Adrenal gland (tissue), 12 donors: Measurements from ENCODE around the gene ARVCF. TPM values are rescaled to one million over a fixed set of nuclear protein-coding genes. Genes with fewer than 3 reads are reported as not detected.

Experiments used
- DNase-seq, 7 donors: peaks; one replicate each; pipeline ENCODE4 v3.0.0-alpha.2; 2019 to 2020
- H3K27ac ChIP-seq, 5 donors: fragments of 200-600 bp; sonication (generic) in 4 of 5; 1 replicate in 3 of 5; 2 replicates in 2 of 5; pipeline versions ENCODE4 v1.5.1 to v1.8.0; 2016 to 2020; ENCODE audit warnings: mild to moderate bottlenecking in 1 of 5
- H3K27me3 ChIP-seq: fragments of 200-600 bp; 2 replicates; pipeline ENCODE4 v1.8.0; 2021
- H3K36me3 ChIP-seq, 2 donors: fragments of 200-600 bp; replicated peaks in 1 of 2; 1 replicate in 1 of 2; 2 replicates in 1 of 2; pipeline versions ENCODE4 v1.5.1 to v1.8.0; 2018 to 2022
- H3K4me1 ChIP-seq, 2 donors: fragments of 200-600 bp; replicated peaks in 1 of 2; 1 replicate in 1 of 2; 2 replicates in 1 of 2; pipeline versions ENCODE4 v1.5.1 to v1.8.0; 2018 to 2021
- H3K4me3 ChIP-seq, 4 donors: fragments of 200-600 bp; sonication (generic) in 3 of 4; one replicate each; pipeline ENCODE4 v1.5.1; 2016 to 2018
- H3K9me3 ChIP-seq, 3 donors: fragments of 200-600 bp; sonication (generic) in 1 of 3; replicated peaks in 1 of 3; 1 replicate in 2 of 3; 2 replicates in 1 of 3; pipeline versions ENCODE4 v1.5.1 to v1.8.0; 2016 to 2021
- CTCF ChIP-seq, 6 experiments: fragments of 450-650 bp in 4 of 6; fragments of 200-600 bp in 2 of 6; sonication (generic) in 1 of 6; IDR thresholded peaks; 1 replicate in 5 of 6; 2 replicates in 1 of 6; pipeline versions ENCODE4 v1.5.1 to v1.8.0; 2016 to 2021; ENCODE audit warnings: antibody characterized with exemption in 6 of 6, mild to moderate bottlenecking in 2 of 6, moderate library complexity in 1 of 6
- POLR2A ChIP-seq, 2 donors: fragments of 450-650 bp; IDR thresholded peaks; one replicate each; pipeline ENCODE4 v1.6.1; 2017; ENCODE audit warnings: antibody characterized with exemption in 2 of 2, mild to moderate bottlenecking in 2 of 2, moderate library complexity in 1 of 2
- WGBS, 4 donors: extraction: QIAGEN DNeasy Blood & Tissue Kit in 2 of 4; methylation state at CpG; one replicate each; pipeline versions ENCODE4 v1.1.5 to v1.1.7; 2013 to 2017; 5-methylcytosine and 5-hydroxymethylcytosine counted together
- intact Hi-C, 2 donors: fragments of 100-400 bp; cut with DNase I; formaldehyde crosslinking; loops; one replicate each; pipeline versions ENCODE4 v1.14.1 to v1.15.0; 2022 to 2023
- polyA plus RNA-seq, 3 donors: library from polyadenylated mRNA; stranded (reverse); fragments of 200-250 nt in 2 of 3; fragments of 350-450 nt in 1 of 3; fragmentation: Illumina TruSeq in 1 of 3; extraction: RNeasy Lipid Tissue Mini Kit (QIAGEN cat#74804) in 1 of 3; gene quantifications; one replicate each; pipeline ENCODE4 v1.2.3, GENCODE V29; 2013 to 2014
- total RNA-seq, 9 donors: library from RNA; depleted of rRNA in 4 of 9; stranded (reverse); fragments of >200 nt in 4 of 9; fragments of 120-200 nt in 1 of 9; fragmentation: NEBNext Ultra II Directional in 1 of 9; extraction: Animal tissue kit (Norgen Biotek cat#: 25700) in 1 of 9; gene quantifications; one replicate each; pipeline versions ENCODE4 v1.1.0 to v1.2.4, GENCODE V29; 2013 to 2023
- donor health status: healthy with polysubstance abuse.
- donor health status: Bipolar disorder and iron deficiency.
- donor health status: DM: yes; HTN: yes; CAD: no.
- donor health status: DM: no; HTN: no; CAD: no.
- donor health status: DM: no; HTN: no; CAD: no.
- donor health status: DM: yes; HTN: yes; CAD: no.

The ARVCF gene
- total and polyA plus RNA-seq, 12 donors: 1.2 to 74.8 (median 18.6) TPM

- WGBS, 4 donors: 74 to 85% (median 83%) methylated on average over 2 to 8 of the region's 8 CpGs
- intact Hi-C loops: no loop called here
- H3K27ac ChIP-seq: peak overlapping the region in 2 of 5 donors; percentile 26 to 53
Measured at GRCh38 chr22:19961868-19962245, 54.8 kb downstream of the ARVCF start.

GRCh38 chr22:19961201-19961580 lies 55.4 kb downstream of the ARVCF start:
- Histone ChIP-seq H3K4me3 (no peak overlapping the region), H3K4me1 (peaks cover 12 to 30% of the 10 kb centered on the region in 2 donors), H3K9me3 (no peaks in the 10 kb centered on the region), H3K27me3 (no peaks in the 10 kb centered on the region), H3K36me3 (peaks cover 0 to 18% of the 10 kb centered on the region in 2 donors), H3K27ac (peak overlapping the region in 2 of 5 donors; percentile 5 to 80)
- WGBS, 4 donors: 82 to 94% (median 87%) methylated on average over 7 to 9 of the region's 9 CpGs
- no peak for DNase-seq
- intact Hi-C loops: no loop called here
- TF ChIP-seq POLR2A (IDR thresholded peaks at IDR 0.05): no peak
- TF ChIP-seq CTCF (IDR thresholded peaks at IDR 0.05): no peak

More at GRCh38 chr22:19961868-19962245, 54.8 kb downstream of the ARVCF start:
- H3K4me3 ChIP-seq: no peak overlapping the region
- H3K27me3 ChIP-seq: no peaks in the 10 kb centered on the region
- no peaks in the 10 kb centered on the region for H3K9me3 ChIP-seq
- peaks cover 0 to 18% of the 10 kb centered on the region in 2 donors for H3K36me3 ChIP-seq
- no peak for DNase-seq
- TF ChIP-seq POLR2A (IDR thresholded peaks at IDR 0.05) (no peak), CTCF (IDR thresholded peaks at IDR 0.05) (no peak)
- H3K4me1 ChIP-seq: peaks cover 12 to 31% of the 10 kb centered on the region in 2 donors

- DNase-seq: no peak
- peaks cover 0 to 18% of the 10 kb centered on the region in 2 donors for H3K36me3 ChIP-seq
- intact Hi-C loops: no loop called here
- H3K4me3 ChIP-seq: no peak overlapping the region
- H3K27me3 ChIP-seq: no peaks in the 10 kb centered on the region
- 84 to 86% (median 85%) methylated on average over 11 to 12 of the region's 12 CpGs for WGBS, 4 donors
- no peaks in the 10 kb centered on the region for H3K9me3 ChIP-seq
- H3K27ac ChIP-seq: peak overlapping the region in 4 of 5 donors; percentile 26 to 81 (median 76)
- TF ChIP-seq POLR2A (IDR thresholded peaks at IDR 0.05): no peak
- no peak for TF ChIP-seq CTCF (IDR thresholded peaks at IDR 0.05)
- H3K4me1 ChIP-seq: peaks cover 12 to 30% of the 10 kb centered on the region in 2 donors
Measured at GRCh38 chr22:19960491-19961200, 56.0 kb downstream of the ARVCF start.

DNA sequence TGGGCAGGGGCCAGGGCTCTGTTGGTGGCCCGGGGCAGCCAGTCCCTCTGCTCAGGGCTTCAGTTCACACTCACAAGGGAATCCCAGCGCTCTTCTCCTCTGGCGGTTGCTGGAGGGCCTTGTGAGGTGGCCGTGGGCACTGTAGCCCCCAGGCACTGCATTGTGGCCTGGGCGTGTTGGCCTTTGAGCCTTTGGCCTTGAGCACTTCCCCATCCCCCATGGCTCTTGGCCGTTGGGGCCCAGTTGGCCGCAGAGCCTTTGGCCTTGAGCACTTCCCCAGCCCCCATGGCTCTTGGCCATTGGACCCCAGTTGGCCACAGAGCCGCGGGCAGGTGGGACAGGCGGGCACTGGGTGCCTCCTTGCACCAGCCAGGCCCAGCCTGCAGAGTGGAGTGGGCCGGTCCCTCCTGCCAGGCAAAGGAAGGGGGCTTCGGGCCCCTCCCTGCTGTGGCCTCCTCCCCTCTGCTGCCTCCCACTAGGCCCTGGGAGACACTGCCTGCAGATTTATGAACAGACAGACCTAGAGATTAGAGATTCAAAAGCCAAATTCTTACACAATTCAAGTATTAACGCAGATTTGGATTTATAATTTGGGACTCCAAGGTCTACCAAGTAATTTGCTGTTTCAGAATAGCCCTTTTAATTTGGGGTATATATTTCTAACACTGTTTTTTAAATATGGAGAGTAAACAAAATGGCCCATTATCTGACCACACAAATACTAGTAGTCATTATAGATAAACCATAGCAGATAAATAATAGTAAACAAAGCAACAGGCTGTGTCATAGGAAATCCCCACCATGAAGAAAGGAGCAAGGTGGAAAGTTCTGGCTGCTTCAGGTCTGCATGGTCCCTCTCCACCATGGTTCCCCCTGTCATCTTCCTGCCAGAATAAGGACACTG lies 56.8 kb downstream of the ARVCF start:
- Histone ChIP-seq H3K4me3 (peak overlapping the region in 1 of 4 donors; percentile 18), H3K36me3 (peaks cover 0 to 16% of the 10 kb centered on the region in 2 donors), H3K27me3 (no peaks in the 10 kb centered on the region), H3K9me3 (no peaks in the 10 kb centered on the region), H3K27ac (peak overlapping the region in 4 of 5 donors; percentile 71 to 81 (median 80)), H3K4me1 (peaks cover 12 to 30% of the 10 kb centered on the region in 2 donors)
- intact Hi-C loops: no loop called here
- TF ChIP-seq CTCF (IDR thresholded peaks at IDR 0.05): no peak
- no peak for TF ChIP-seq POLR2A (IDR thresholded peaks at IDR 0.05)
- DNase-seq: peak in 3 of 7 donors; percentile 52 to 60 (median 57)
- WGBS, 4 donors: 13 to 45% (median 29%) methylated on average over 3 to 13 of the region's 13 CpGs
